Urinary bladder (tissue), 4 donors: Measurements from ENCODE around the gene CELSR1. TPM values are rescaled to one million over a fixed set of nuclear protein-coding genes. Genes with fewer than 3 reads are reported as not detected.

Experiments used
- DNase-seq: peaks from one replicate; pipeline ENCODE4 v3.0.0-alpha.2; 2015; ENCODE audit errors: extremely low spot score
- H3K27ac ChIP-seq: one replicate; pipeline ENCODE4 v1.5.1; 2013; ENCODE audit warnings: low read depth, mild to moderate bottlenecking, moderate library complexity
- H3K36me3 ChIP-seq: one replicate; pipeline ENCODE4 v1.6.1; 2013; ENCODE audit warnings: mild to moderate bottlenecking, moderate library complexity; ENCODE audit not compliant: insufficient read depth
- H3K4me1 ChIP-seq: one replicate; pipeline ENCODE4 v1.6.1; 2013; ENCODE audit warnings: mild to moderate bottlenecking, moderate library complexity; ENCODE audit not compliant: insufficient read depth
- H3K4me3 ChIP-seq: one replicate; pipeline ENCODE4 v1.5.1; 2013; ENCODE audit warnings: low read depth, low read length
- WGBS: extraction: QIAGEN DNeasy Blood & Tissue Kit; methylation state at CpG from one replicate; pipeline ENCODE4 v1.1.7; 2013; 5-methylcytosine and 5-hydroxymethylcytosine counted together
- polyA plus RNA-seq: library from polyadenylated mRNA; stranded (reverse); fragments of 200-250 nt; gene quantifications from one replicate; pipeline ENCODE4 v1.2.3, GENCODE V29; 2013
- total RNA-seq: library from RNA; depleted of rRNA; stranded (reverse); fragments of >200 nt; gene quantifications from one replicate; pipeline ENCODE4 v1.2.3, GENCODE V29; 2014
- donor health status: healthy with polysubstance abuse.
- donor health status: healthy.

CELSR1 gene
- total and polyA plus RNA-seq, 2 donors, result 3.2 to 4.5 TPM

- no peaks in the 10 kb centered on the region for H3K4me1 ChIP-seq
- no peak overlapping the region for H3K4me3 ChIP-seq
- WGBS, result 71% methylated on average over 3 of the region's 3 CpGs
- no peaks in the 10 kb centered on the region for H3K36me3 ChIP-seq
- DNase-seq, result no peak
- no peak overlapping the region for H3K27ac ChIP-seq
Measured at GRCh38 chr22:46425016-46425415, 112.4 kb downstream of the CELSR1 start.

GRCh38 chr22:46424496-46424895, 112.9 kb downstream of the CELSR1 start:
- Histone ChIP-seq H3K4me3 (no peak overlapping the region), H3K27ac (no peak overlapping the region), H3K36me3 (no peaks in the 10 kb centered on the region), H3K4me1 (no peaks in the 10 kb centered on the region)
- 60% methylated on average over 5 of the region's 5 CpGs for WGBS
- DNase-seq, result no peak

GRCh38 chr22:46422896-46423295, 114.5 kb downstream of the CELSR1 start:
- DNase-seq, result no peak
- H3K27ac ChIP-seq, result no peak overlapping the region
- H3K4me1 ChIP-seq, result no peaks in the 10 kb centered on the region
- no peaks in the 10 kb centered on the region for H3K36me3 ChIP-seq
- H3K4me3 ChIP-seq, result no peak overlapping the region
- 74% methylated on average over 8 of the region's 8 CpGs for WGBS

GRCh38 chr22:46421267-46421666, 116.2 kb downstream of the CELSR1 start:
- H3K4me1 ChIP-seq, result no peaks in the 10 kb centered on the region
- DNase-seq, result no peak

GRCh38 chr22:46419754-46420571, 117.5 kb downstream of the CELSR1 start:
- no peak overlapping the region for H3K27ac ChIP-seq
- no peak overlapping the region for H3K4me3 ChIP-seq

More at GRCh38 chr22:46421267-46421666, 116.2 kb downstream of the CELSR1 start:
- H3K36me3 ChIP-seq, result no peaks in the 10 kb centered on the region
- WGBS, result 82% methylated on average over 11 of the region's 11 CpGs
- H3K27ac ChIP-seq, result no peak overlapping the region
- H3K4me3 ChIP-seq, result no peak overlapping the region

GRCh38 chr22:46418827-46419226, 118.6 kb downstream of the CELSR1 start:
- no peak for DNase-seq
- H3K4me1 ChIP-seq, result no peaks in the 10 kb centered on the region

More at GRCh38 chr22:46419754-46420571, 117.5 kb downstream of the CELSR1 start:
- no peak for DNase-seq
- WGBS, result 95% methylated on average over 27 of the region's 27 CpGs
- no peaks in the 10 kb centered on the region for H3K4me1 ChIP-seq
- no peaks in the 10 kb centered on the region for H3K36me3 ChIP-seq

GRCh38 chr22:46417769-46418168, 119.7 kb downstream of the CELSR1 start:
- 61% methylated on average over 7 of the region's 7 CpGs for WGBS
- Histone ChIP-seq H3K27ac (no peak overlapping the region), H3K4me3 (no peak overlapping the region), H3K36me3 (no peaks in the 10 kb centered on the region), H3K4me1 (no peaks in the 10 kb centered on the region)
- DNase-seq, result no peak

More at GRCh38 chr22:46418827-46419226, 118.6 kb downstream of the CELSR1 start:
- WGBS, result 41% methylated on average over 11 of the region's 11 CpGs
- H3K27ac ChIP-seq, result no peak overlapping the region
- H3K36me3 ChIP-seq, result no peaks in the 10 kb centered on the region
- H3K4me3 ChIP-seq, result no peak overlapping the region

- Histone ChIP-seq H3K27ac (no peak overlapping the region), H3K4me1 (no peaks in the 10 kb centered on the region), H3K4me3 (no peak overlapping the region), H3K36me3 (no peaks in the 10 kb centered on the region)
- WGBS, result 78% methylated on average over 24 of the region's 24 CpGs
- no peak for DNase-seq
Measured at GRCh38 chr22:46416891-46417580, 120.4 kb downstream of the CELSR1 start.

GRCh38 chr22:46416520-46416871, 120.9 kb downstream of the CELSR1 start:
- Histone ChIP-seq H3K36me3 (no peaks in the 10 kb centered on the region), H3K4me3 (no peak overlapping the region), H3K4me1 (no peaks in the 10 kb centered on the region), H3K27ac (no peak overlapping the region)
- no peak for DNase-seq
- WGBS, result 84% methylated on average over 14 of the region's 14 CpGs

- H3K4me3 ChIP-seq, result no peak overlapping the region
- H3K4me1 ChIP-seq, result no peaks in the 10 kb centered on the region
- no peaks in the 10 kb centered on the region for H3K36me3 ChIP-seq
- no peak overlapping the region for H3K27ac ChIP-seq
- DNase-seq, result no peak
- 67% methylated on average over 30 of the region's 30 CpGs for WGBS
Measured at GRCh38 chr22:46415776-46416519, 121.5 kb downstream of the CELSR1 start.

- Histone ChIP-seq H3K27ac (no peak overlapping the region), H3K4me1 (no peaks in the 10 kb centered on the region), H3K36me3 (no peaks in the 10 kb centered on the region), H3K4me3 (no peak overlapping the region)
- DNase-seq, result no peak
- WGBS, result 90% methylated on average over 19 of the region's 19 CpGs
Measured at GRCh38 chr22:46414704-46415103, 122.7 kb downstream of the CELSR1 start.

GRCh38 chr22:46413725-46414379, 123.6 kb downstream of the CELSR1 start:
- H3K4me3 ChIP-seq, result no peak overlapping the region
- no peak overlapping the region for H3K27ac ChIP-seq

GRCh38 chr22:46411347-46411746, 126.1 kb downstream of the CELSR1 start:
- 94% methylated on average over 13 of the region's 13 CpGs for WGBS
- Histone ChIP-seq H3K27ac (no peak overlapping the region), H3K4me3 (no peak overlapping the region), H3K4me1 (no peaks in the 10 kb centered on the region), H3K36me3 (no peaks in the 10 kb centered on the region)
- no peak for DNase-seq

More at GRCh38 chr22:46413725-46414379, 123.6 kb downstream of the CELSR1 start:
- Histone ChIP-seq H3K4me1 (no peaks in the 10 kb centered on the region), H3K36me3 (no peaks in the 10 kb centered on the region)
- 56% methylated on average over 23 of the region's 23 CpGs for WGBS
- no peak for DNase-seq
